Measurements from ENCODE around the gene HTR3D.
A peak's percentile ranks its signal among the peaks of the same experiment; 100 is the strongest.
"Not testable (repeated sequence)": the region's sequence is repeated elsewhere in the genome, so short reads cannot be mapped to it uniquely, and the experiment has no call there.

Gene HTR3D

GRCh38 chr3:184016169-184016570 lies 15.4 kb upstream of the HTR3D start:
- DNase-seq = peak in 1 of 3 donors; percentile 17

- peak; percentile 70 to 94 (median 83) for DNase-seq
Observed at GRCh38 chr3:184016811-184017671, 14.5 kb upstream of the HTR3D start.

GRCh38 chr3:184017672-184018423 lies 13.7 kb upstream of the HTR3D start, which contains the start of gene ABCC5:
TSS of gene ABCC5 (minus strand) at chr3:184017884. CDS start at chr3:184014392, 3,492 bp downstream.
- DNase-seq = peak; percentile 93 to 95 (median 95)

GRCh38 chr3:184018424-184018973 lies 13.0 kb upstream of the HTR3D start:
- DNase-seq = peak in 1 of 3 donors; percentile 17

- peak; percentile 47 to 87 (median 81) for DNase-seq
Observed at GRCh38 chr3:184022323-184022722, 9.2 kb upstream of the HTR3D start.

GRCh38 chr3:184025256-184025655 lies 6.3 kb upstream of the HTR3D start:
- DNase-seq = peak in 1 of 3 donors; percentile 17

- not testable (repeated sequence) for DNase-seq
Observed at GRCh38 chr3:184028275-184028890, 3.2 kb upstream of the HTR3D start.

GRCh38 chr3:184029443-184029842 lies 2.1 kb upstream of the HTR3D start:
- no peak for DNase-seq

GRCh38 chr3:184030536-184030935 lies 1.0 kb upstream of the HTR3D start:
- DNase-seq = peak; percentile 18 to 43 (median 27)

- no peak for DNase-seq
Observed at GRCh38 chr3:184037816-184038215, 6.3 kb downstream of the HTR3D start.

GRCh38 chr3:184038307-184038706 lies 6.8 kb downstream of the HTR3D start:
- not testable (repeated sequence) for DNase-seq

GRCh38 chr3:184039414-184039813 lies 7.9 kb downstream of the HTR3D start:
- peak in 2 of 3 donors; percentile 15 to 25 for DNase-seq

- peak in 2 of 3 donors; percentile 23 to 36 for DNase-seq
Observed at GRCh38 chr3:184040010-184040409, 8.5 kb downstream of the HTR3D start.

- DNase-seq = no peak
Observed at GRCh38 chr3:184042617-184043016, 11.1 kb downstream of the HTR3D start.

GRCh38 chr3:184045995-184046394 lies 14.5 kb downstream of the HTR3D start:
- no peak for DNase-seq

- no peak for DNase-seq
Observed at GRCh38 chr3:184050217-184050847, 18.8 kb downstream of the HTR3D start.

- DNase-seq = no peak
Observed at GRCh38 chr3:184052767-184053166, 21.2 kb downstream of the HTR3D start, which contains the start of gene HTR3C. TSS of gene HTR3C (plus strand) at chr3:184053047. CDS start at chr3:184053081, 34 bp downstream.

GRCh38 chr3:184058029-184058428 lies 26.5 kb downstream of the HTR3D start:
- DNase-seq = no peak

- DNase-seq = no peak
Observed at GRCh38 chr3:184059424-184059823, 27.9 kb downstream of the HTR3D start.

GRCh38 chr3:184062637-184063036 lies 31.1 kb downstream of the HTR3D start:
- no peak for DNase-seq

GRCh38 chr3:184066211-184066610 lies 34.7 kb downstream of the HTR3D start:
- DNase-seq = no peak

GRCh38 chr3:184067573-184068055 lies 36.1 kb downstream of the HTR3D start:
- no peak for DNase-seq
